ENCODE data around the gene PRKCA.
"Not testable (repeated sequence)": the region's sequence is repeated elsewhere in the genome, so short reads cannot be mapped to it uniquely, and the experiment has no call there.

The PRKCA gene

GRCh38 chr17:66296289-66296725, 6.1 kb upstream of the PRKCA start:
- ATAC-seq = 0 out of 3 replicates have a peak, but pooled peaks have one; percentile 16
- TF ChIP-seq ZNF70 (CRISPR knock-in tag; IDR thresholded peaks at IDR 0.05) (no peak), ARNTL (CRISPR knock-in tag; IDR thresholded peaks at IDR 0.05; ENCODE audit: borderline replicate concordance, low read depth) (no peak), ZNF8 (CRISPR knock-in tag; IDR thresholded peaks at IDR 0.05) (no peak), ZFP30 (CRISPR knock-in tag; IDR thresholded peaks at IDR 0.05) (no peak), CSDC2 (CRISPR knock-in tag; IDR thresholded peaks at IDR 0.05) (no peak), PPARA (CRISPR knock-in tag; IDR thresholded peaks at IDR 0.05; ENCODE audit: borderline replicate concordance) (no peak), ZNF565 (CRISPR knock-in tag; conservative IDR thresholded peaks at IDR 0.05; ENCODE audit: low read depth) (no peak)

DNA sequence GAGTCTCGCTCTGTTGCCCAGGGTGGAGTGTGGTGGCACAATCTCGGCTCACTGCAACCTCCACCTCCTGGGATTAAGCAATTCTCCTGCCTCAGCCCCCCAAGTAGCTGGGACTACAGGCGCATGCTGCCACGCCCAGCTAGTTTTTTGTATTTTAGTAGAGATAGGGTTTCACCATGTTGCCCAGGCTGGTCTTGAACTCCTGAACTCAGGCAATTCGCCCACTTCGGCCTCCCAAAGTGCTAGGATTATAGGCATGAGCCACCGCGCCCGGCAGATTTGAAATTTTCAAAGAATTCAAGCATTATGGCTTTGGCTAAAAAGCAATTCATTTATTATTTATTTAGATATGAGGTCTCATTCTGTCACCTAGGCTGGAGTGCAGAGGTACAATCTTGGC, 5.0 kb upstream of the PRKCA start:
- not testable (repeated sequence) for ATAC-seq

- no peak for TF ChIP-seq CREB5 (CRISPR knock-in tag; IDR thresholded peaks at IDR 0.05; ENCODE audit: low read depth)
- TF ChIP-seq PPARA (CRISPR knock-in tag; IDR thresholded peaks at IDR 0.05; ENCODE audit: borderline replicate concordance) = no peak
- TF ChIP-seq, protein P1, sequence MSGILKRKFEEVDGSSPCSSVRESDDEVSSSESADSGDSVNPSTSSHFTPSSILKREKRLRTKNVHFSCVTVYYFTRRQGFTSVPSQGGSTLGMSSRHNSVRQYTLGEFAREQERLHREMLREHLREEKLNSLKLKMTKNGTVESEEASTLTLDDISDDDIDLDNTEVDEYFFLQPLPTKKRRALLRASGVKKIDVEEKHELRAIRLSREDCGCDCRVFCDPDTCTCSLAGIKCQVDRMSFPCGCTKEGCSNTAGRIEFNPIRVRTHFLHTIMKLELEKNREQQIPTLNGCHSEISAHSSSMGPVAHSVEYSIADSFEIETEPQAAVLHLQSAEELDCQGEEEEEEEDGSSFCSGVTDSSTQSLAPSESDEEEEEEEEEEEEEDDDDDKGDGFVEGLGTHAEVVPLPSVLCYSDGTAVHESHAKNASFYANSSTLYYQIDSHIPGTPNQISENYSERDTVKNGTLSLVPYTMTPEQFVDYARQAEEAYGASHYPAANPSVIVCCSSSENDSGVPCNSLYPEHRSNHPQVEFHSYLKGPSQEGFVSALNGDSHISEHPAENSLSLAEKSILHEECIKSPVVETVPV (CRISPR knock-in tag; IDR thresholded peaks at IDR 0.05) = no peak
- TF ChIP-seq ESRRG (CRISPR knock-in tag; IDR thresholded peaks at IDR 0.05) = no peak
- TF ChIP-seq OSR1 (CRISPR knock-in tag; IDR thresholded peaks at IDR 0.05) = no peak
- TF ChIP-seq TCF4 (CRISPR knock-in tag; IDR thresholded peaks at IDR 0.05; ENCODE audit: borderline replicate concordance) = no peak
- TF ChIP-seq ZC3H10 (CRISPR knock-in tag; IDR thresholded peaks at IDR 0.05) = no peak
- TF ChIP-seq, protein P2, sequence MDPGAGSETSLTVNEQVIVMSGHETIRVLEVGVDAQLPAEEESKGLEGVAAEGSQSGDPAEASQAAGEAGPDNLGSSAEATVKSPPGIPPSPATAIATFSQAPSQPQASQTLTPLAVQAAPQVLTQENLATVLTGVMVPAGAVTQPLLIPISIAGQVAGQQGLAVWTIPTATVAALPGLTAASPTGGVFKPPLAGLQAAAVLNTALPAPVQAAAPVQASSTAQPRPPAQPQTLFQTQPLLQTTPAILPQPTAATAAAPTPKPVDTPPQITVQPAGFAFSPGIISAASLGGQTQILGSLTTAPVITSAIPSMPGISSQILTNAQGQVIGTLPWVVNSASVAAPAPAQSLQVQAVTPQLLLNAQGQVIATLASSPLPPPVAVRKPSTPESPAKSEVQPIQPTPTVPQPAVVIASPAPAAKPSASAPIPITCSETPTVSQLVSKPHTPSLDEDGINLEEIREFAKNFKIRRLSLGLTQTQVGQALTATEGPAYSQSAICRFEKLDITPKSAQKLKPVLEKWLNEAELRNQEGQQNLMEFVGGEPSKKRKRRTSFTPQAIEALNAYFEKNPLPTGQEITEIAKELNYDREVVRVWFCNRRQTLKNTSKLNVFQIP (CRISPR knock-in tag; IDR thresholded peaks at IDR 0.05; ENCODE audit: borderline replicate concordance, low read depth) = no peak
- TF ChIP-seq ZFP3 (CRISPR knock-in tag; IDR thresholded peaks at IDR 0.05) = no peak
- TF ChIP-seq CSDC2 (CRISPR knock-in tag; IDR thresholded peaks at IDR 0.05) = no peak
- no peak for TF ChIP-seq ARNTL (CRISPR knock-in tag; IDR thresholded peaks at IDR 0.05; ENCODE audit: borderline replicate concordance, low read depth)
- TF ChIP-seq ZNF8 (CRISPR knock-in tag; IDR thresholded peaks at IDR 0.05) = no peak
- no peak for TF ChIP-seq ISL1 (CRISPR knock-in tag; IDR thresholded peaks at IDR 0.05)
- TF ChIP-seq RARB (CRISPR knock-in tag; IDR thresholded peaks at IDR 0.05) = no peak
- no peak for TF ChIP-seq TSHZ2 (CRISPR knock-in tag; IDR thresholded peaks at IDR 0.05)
- TF ChIP-seq GLIS3 (CRISPR knock-in tag; IDR thresholded peaks at IDR 0.05) = no peak
- TF ChIP-seq, protein P3, sequence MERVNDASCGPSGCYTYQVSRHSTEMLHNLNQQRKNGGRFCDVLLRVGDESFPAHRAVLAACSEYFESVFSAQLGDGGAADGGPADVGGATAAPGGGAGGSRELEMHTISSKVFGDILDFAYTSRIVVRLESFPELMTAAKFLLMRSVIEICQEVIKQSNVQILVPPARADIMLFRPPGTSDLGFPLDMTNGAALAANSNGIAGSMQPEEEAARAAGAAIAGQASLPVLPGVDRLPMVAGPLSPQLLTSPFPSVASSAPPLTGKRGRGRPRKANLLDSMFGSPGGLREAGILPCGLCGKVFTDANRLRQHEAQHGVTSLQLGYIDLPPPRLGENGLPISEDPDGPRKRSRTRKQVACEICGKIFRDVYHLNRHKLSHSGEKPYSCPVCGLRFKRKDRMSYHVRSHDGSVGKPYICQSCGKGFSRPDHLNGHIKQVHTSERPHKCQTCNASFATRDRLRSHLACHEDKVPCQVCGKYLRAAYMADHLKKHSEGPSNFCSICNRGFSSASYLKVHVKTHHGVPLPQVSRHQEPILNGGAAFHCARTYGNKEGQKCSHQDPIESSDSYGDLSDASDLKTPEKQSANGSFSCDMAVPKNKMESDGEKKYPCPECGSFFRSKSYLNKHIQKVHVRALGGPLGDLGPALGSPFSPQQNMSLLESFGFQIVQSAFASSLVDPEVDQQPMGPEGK (CRISPR knock-in tag; IDR thresholded peaks at IDR 0.05; ENCODE audit: borderline replicate concordance) = no peak
- no peak for TF ChIP-seq SNAI2 (CRISPR knock-in tag; IDR thresholded peaks at IDR 0.05)
- TF ChIP-seq TOX (CRISPR knock-in tag; IDR thresholded peaks at IDR 0.05; ENCODE audit: borderline replicate concordance) = no peak
- TF ChIP-seq ZFP30 (CRISPR knock-in tag; IDR thresholded peaks at IDR 0.05) = no peak
- no peak for ATAC-seq
These were observed 2.7 kb upstream of the PRKCA start for GRCh38 chr17:66299711-66300110.
